Mesenteric fat pad (tissue), 1 donor: ENCODE results near the gene TMEM135. TPM values are rescaled to one million over a fixed set of nuclear protein-coding genes. Genes with fewer than 3 reads are reported as not detected.
"Not testable (repeated sequence)": the region's sequence is repeated elsewhere in the genome, so short reads cannot be mapped to it uniquely, and the experiment has no call there.

Experiments used
- DNase-seq: peaks from one replicate; pipeline ENCODE4 v3.0.0-alpha.2; 2020; ENCODE audit warnings: low spot score
- total RNA-seq: library from RNA; stranded (reverse); fragmentation: NEBNext Ultra II Directional; extraction: Animal tissue kit (Norgen Biotek cat#: 25700); gene quantifications from one replicate; pipeline ENCODE4 v1.2.1, GENCODE V29; 2021
- donor health status: DM: yes; HTN: yes; CAD: no.

Gene TMEM135
- total RNA-seq, 1 donor from 2014 or later: 64.3 TPM

- DNase-seq: no peak
Measured at GRCh38 chr11:87076260-87076783, 38.6 kb downstream of the TMEM135 start.

GRCh38 chr11:87076874-87077429 lies 39.2 kb downstream of the TMEM135 start:
- DNase-seq: no peak

GRCh38 chr11:87081358-87081757 lies 43.6 kb downstream of the TMEM135 start:
- DNase-seq: no peak

GRCh38 chr11:87082590-87082989 lies 44.9 kb downstream of the TMEM135 start:
- no peak for DNase-seq

- no peak for DNase-seq
Measured at GRCh38 chr11:87083029-87083428, 45.3 kb downstream of the TMEM135 start.

- no peak for DNase-seq
Measured at GRCh38 chr11:87092159-87092558, 54.4 kb downstream of the TMEM135 start.

- DNase-seq: no peak
Measured at GRCh38 chr11:87092567-87092966, 54.8 kb downstream of the TMEM135 start.

- no peak for DNase-seq
Measured at GRCh38 chr11:87097582-87097981, 59.8 kb downstream of the TMEM135 start.

GRCh38 chr11:87101956-87102580 lies 64.3 kb downstream of the TMEM135 start:
- DNase-seq: no peak

GRCh38 chr11:87105826-87106225 lies 68.1 kb downstream of the TMEM135 start:
- not testable (repeated sequence) for DNase-seq

GRCh38 chr11:87107379-87107778 lies 69.6 kb downstream of the TMEM135 start:
- not testable (repeated sequence) for DNase-seq

GRCh38 chr11:87110443-87111131 lies 72.9 kb downstream of the TMEM135 start:
- no peak for DNase-seq

GRCh38 chr11:87114093-87114492 lies 76.4 kb downstream of the TMEM135 start:
- no peak for DNase-seq

GRCh38 chr11:87116185-87116584 lies 78.5 kb downstream of the TMEM135 start:
- no peak for DNase-seq

- DNase-seq: no peak
Measured at GRCh38 chr11:87120937-87121336, 83.2 kb downstream of the TMEM135 start.

- no peak for DNase-seq
Measured at GRCh38 chr11:87122852-87123251, 85.1 kb downstream of the TMEM135 start.

- no peak for DNase-seq
Measured at GRCh38 chr11:87125257-87125656, 87.5 kb downstream of the TMEM135 start.

GRCh38 chr11:87127101-87127500 lies 89.4 kb downstream of the TMEM135 start:
- no peak for DNase-seq

- DNase-seq: no peak
Measured at GRCh38 chr11:87128372-87128771, 90.6 kb downstream of the TMEM135 start.

GRCh38 chr11:87134524-87135106 lies 96.9 kb downstream of the TMEM135 start:
- DNase-seq: no peak

- no peak for DNase-seq
Measured at GRCh38 chr11:87136236-87136635, 98.5 kb downstream of the TMEM135 start.

- no peak for DNase-seq
Measured at GRCh38 chr11:87137711-87138110, 100.0 kb downstream of the TMEM135 start.
